Head of caudate nucleus (tissue), 42 donors: ENCODE results near the gene FCMR.

Experiments
- DNase-seq, 42 donors: peaks; one replicate each; pipeline versions ENCODE4 v3.0.0 to v3.0.0-alpha.2; 2020 to 2021; ENCODE audit warnings: mixed read lengths in 7 of 42
- intact Hi-C: fragments of 100-400 bp; cut with DNase I; formaldehyde crosslinking; loops from one replicate; pipeline ENCODE4 v1.15.0; 2022

FCMR gene

GRCh38 chr1:206907304-206907991 is 14.3 kb downstream of the FCMR start:
- DNase-seq: no peak
- intact Hi-C loops: no loop called here

GRCh38 chr1:206905295-206906164 is 16.2 kb downstream of the FCMR start:
- DNase-seq: no peak
- intact Hi-C loops: no loop called here

DNA sequence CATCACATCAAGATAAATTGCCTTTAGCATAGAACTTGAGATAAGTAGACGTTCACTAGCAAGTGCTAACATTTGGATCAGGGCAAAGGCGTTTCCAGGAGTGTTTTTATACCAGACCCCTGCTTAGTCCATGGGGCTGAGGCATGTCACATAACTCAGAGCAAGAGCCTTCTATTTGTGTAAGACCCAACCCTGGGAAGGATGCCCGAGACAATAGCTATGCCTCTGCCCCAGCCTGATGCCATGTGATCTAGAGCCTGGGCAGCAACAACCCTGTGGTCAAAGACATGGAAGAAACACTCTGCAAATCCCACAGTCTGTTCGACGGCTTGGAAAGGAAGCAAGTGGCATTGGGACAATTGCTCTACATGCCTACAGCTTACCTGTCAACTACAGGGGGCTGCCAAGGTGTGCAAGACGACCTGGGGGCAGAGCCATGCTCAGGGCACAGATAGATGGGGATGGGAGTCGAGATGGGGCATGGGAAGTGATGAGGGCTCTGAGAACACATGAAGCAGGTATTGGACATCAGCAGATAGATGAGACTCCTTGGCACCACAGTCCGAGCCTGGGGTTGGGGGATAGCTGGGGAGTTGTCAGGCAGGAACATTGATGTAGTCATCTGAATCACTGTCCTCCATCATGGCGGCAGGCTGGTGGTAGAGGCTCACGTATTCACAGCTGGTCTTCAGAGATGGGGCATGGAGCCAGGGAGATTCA is 17.2 kb downstream of the FCMR start:
- DNase-seq: no peak
- intact Hi-C loops: no loop called here

DNA sequence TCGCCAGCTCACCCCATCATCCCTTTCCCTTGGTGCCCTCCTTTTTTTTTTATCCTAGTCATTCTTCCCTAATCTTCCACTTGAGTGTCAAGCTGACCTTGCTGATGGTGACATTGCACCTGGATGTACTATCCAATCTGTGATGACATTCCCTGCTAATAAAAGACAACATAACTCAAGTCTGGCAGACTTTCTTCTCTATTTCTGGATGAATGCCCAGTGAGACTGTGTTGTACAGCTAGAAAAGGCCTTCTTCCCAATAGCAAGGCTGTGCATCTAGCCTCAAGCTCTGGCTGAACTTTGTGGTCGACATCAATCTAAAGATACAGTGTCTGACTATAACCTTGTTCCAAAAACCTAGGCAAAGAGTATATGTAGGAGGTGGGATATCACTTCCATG is 18.1 kb downstream of the FCMR start:
- intact Hi-C loops: no loop called here

DNA sequence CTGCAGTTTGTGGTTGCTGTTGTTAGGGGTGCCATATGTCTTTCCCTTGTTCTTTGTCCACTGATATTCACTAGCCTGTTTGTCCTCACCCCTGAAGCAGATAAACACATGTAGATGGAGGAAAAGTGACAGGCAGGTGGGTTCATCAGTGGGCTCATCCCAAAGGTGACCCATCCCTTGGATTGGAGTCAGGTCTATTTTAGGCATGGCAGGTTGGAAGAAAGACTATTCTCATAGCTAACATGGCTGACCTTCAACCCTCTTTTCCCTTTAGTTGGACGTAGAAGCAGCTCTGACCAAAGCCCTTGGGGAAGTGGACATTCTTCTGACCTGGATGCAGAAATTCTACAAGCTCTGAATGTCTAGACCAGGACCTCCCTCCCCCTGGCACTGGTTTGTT is 19.0 kb downstream of the FCMR start:
- intact Hi-C loops: no loop called here
- DNase-seq: no peak

More for the DNA sequence above, 18.1 kb downstream of the FCMR start:
- DNase-seq: no peak

DNA sequence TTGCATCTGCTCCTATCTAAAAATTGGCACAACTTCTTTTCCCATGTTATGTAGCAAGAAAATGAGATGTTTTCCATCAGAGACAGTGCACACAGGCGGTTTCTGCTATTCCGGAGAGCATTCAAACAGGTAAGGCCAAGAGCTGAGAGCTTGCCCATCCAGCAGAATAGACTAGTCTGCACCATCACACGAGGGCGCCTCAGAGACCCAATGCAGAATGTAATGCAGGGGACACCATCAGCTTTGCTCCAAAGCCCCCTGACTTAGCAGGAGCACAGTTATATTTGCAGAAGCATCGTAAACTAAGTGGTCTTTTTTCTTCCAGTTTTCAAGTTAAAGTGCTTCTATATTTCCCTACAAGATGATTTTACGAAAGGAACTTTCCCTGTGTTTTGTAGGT is 19.8 kb downstream of the FCMR start:
- DNase-seq: no peak
- intact Hi-C loops: no loop called here

- intact Hi-C loops: no loop called here
- peak in 1 of 42 donors; percentile 6 for DNase-seq
These were observed 21.6 kb downstream of the FCMR start for GRCh38 chr1:206900149-206900548.

- DNase-seq: no peak
- intact Hi-C loops: no loop called here
These were observed 22.0 kb downstream of the FCMR start for GRCh38 chr1:206899717-206900116.

- intact Hi-C loops: no loop called here
- peak in 2 of 42 donors; percentile 9 to 32 for DNase-seq
These were observed 22.8 kb downstream of the FCMR start for GRCh38 chr1:206898915-206899431.

DNA sequence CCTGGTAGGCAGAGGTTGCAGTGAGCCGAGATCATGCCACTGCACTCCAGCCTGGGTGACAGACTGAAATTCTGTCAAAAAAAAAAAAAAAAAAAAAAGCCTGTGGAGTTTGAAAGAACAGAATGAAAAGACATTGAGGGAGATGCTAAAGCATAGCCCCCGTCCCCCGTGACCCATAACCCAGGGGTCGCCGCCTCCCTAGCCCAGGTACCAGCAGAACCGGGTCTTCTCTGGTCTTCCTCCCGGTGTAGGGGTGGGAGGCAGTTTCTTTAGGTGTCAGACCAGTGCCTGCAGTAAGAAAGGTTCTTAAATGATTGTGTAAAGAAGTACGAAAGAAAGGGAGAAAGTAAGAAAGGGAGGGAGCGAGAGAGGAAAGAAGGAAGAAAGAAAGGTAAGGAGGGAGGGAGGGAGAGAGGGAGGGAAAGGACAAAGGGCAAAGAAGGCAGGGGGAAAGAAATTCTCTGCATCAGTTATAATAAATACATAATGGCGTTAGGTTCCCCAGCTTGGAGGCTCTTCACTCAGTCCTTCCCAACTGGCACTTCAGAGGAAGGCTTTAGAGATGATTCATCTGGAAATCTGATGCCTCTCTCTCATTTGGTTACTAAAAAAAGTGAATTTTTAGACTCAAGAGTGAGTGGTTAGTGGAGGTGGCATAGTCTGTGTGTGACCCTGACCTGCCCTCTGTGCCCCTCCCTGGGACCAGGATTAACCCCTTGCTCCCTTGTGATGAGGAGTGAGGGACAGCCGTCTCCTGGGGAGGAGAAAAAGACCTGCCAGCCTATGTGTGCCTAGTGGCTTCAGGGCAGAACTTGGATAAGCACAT is 23.4 kb downstream of the FCMR start:
- intact Hi-C loops: no loop called here
- peak in 2 of 42 donors; percentile 27 to 32 for DNase-seq

GRCh38 chr1:206897175-206897574 is 24.6 kb downstream of the FCMR start, which contains the start of gene IL24:
IL24 (plus strand) TSS chr1:206897443; CDS start chr1:206897833, 390 bp downstream.
- peak in 2 of 42 donors; percentile 5 to 17 for DNase-seq
- intact Hi-C loops: no loop called here

- intact Hi-C loops: no loop called here
- DNase-seq: peak in 1 of 42 donors; percentile 14
These were observed 25.5 kb downstream of the FCMR start for GRCh38 chr1:206896261-206896660.

- intact Hi-C loops: no loop called here
- peak in 2 of 42 donors; percentile 12 to 22 for DNase-seq
These were observed 25.9 kb downstream of the FCMR start for GRCh38 chr1:206895837-206896242.

- peak in 2 of 42 donors; percentile 3 to 23 for DNase-seq
- intact Hi-C loops: no loop called here
These were observed 26.4 kb downstream of the FCMR start for GRCh38 chr1:206895325-206895724.

DNA sequence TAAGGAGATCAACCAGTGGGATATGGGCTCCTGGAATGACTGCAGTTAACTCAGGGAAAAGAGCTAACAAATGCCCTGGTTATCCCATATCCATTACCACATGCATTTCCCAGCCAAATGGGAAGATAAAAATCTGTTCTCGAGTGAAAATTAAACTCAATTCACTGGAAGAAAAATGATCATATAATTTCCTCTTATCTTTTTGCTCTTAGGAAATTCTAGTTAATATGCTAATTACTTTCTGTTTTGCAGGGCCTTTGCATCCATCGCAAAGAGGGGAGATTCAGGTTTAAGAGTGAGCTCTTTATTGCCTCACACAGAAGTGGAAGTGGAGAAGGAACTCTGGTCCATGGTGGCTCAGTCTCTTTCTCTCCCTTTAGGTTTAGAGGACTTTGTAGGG is 28.4 kb downstream of the FCMR start:
- intact Hi-C loops: no loop called here

DNA sequence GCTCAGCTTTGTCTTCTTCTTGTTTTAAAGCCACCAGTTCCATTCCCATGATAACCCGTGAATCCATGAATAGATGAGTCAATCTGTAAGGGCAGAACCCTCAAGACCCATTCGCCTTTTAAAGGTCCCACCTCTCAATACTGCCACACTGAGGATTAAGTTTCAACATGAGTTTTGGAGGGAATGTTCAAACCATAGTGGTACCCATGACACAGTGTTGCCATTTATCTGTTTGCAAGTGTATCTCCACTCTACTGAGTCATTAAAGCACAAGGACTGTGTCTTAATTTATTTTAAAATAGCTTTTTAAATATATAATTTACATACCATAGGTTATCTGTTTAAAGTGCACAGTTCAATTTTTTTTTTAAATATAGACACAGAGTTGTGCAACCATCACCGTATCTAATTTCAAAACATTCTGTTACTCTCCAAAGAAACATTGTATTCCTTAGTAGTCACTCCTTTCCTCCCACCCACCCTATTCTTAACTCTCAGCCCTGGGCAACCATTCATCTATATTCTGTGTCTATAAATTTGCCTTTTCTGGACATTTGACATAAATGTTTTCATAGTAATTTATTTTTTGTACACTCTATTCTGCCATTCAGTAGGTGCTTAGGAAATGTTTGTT is 29.3 kb downstream of the FCMR start:
- DNase-seq: peak in 1 of 42 donors; percentile 8
- intact Hi-C loops: no loop called here

More for the DNA sequence above, 28.4 kb downstream of the FCMR start:
- peak in 1 of 42 donors; percentile 17 for DNase-seq

- no peak for DNase-seq
- intact Hi-C loops: no loop called here
These were observed 30.3 kb downstream of the FCMR start for GRCh38 chr1:206891412-206891811.
